DND-41 (cell line): Measurements from ENCODE around the gene TTN.

ENCODE experiments used
- EZH2 ChIP-seq: IDR thresholded peaks from 3 replicates; pipeline ENCODE4 v1.6.1; 2012; ENCODE audit warnings: borderline replicate concordance, low read depth, mild to moderate bottlenecking, moderate library complexity, low read length, inconsistent platforms; ENCODE audit not compliant: severe bottlenecking
- TF ChIP-seq, protein P1 (sequence below): IDR thresholded peaks from 2 replicates; pipeline ENCODE4 v1.5.1; 2012; ENCODE audit warnings: borderline replicate concordance, low read length, moderate library complexity, mild to moderate bottlenecking; ENCODE audit not compliant: poor library complexity, severe bottlenecking; ENCODE audit errors: extremely low read depth

DNA sequence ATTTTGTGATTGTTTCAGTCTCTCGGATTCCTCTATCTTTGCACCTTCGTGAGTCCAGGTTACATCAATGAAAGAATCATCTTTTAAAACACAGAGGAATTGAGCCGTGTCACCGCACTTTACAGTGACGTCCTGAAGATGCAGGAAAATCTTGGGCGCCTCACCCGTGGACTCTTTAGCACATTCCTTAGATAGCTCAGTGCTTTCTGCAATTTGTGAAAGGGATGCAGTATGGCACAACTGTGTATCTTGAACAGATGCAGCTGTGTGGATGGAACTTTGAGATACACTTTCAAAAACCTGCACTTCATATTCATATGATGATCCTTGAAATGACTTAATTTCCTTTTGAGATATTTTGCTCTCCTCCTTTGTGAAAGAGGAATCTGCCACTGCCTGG, 50.9 kb downstream of the TTN start:
- TF ChIP-seq, protein P1, sequence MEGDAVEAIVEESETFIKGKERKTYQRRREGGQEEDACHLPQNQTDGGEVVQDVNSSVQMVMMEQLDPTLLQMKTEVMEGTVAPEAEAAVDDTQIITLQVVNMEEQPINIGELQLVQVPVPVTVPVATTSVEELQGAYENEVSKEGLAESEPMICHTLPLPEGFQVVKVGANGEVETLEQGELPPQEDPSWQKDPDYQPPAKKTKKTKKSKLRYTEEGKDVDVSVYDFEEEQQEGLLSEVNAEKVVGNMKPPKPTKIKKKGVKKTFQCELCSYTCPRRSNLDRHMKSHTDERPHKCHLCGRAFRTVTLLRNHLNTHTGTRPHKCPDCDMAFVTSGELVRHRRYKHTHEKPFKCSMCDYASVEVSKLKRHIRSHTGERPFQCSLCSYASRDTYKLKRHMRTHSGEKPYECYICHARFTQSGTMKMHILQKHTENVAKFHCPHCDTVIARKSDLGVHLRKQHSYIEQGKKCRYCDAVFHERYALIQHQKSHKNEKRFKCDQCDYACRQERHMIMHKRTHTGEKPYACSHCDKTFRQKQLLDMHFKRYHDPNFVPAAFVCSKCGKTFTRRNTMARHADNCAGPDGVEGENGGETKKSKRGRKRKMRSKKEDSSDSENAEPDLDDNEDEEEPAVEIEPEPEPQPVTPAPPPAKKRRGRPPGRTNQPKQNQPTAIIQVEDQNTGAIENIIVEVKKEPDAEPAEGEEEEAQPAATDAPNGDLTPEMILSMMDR: no peak
- no peak for TF ChIP-seq EZH2
